ENCODE results near the gene IDUA. TPM values are rescaled to one million over a fixed set of nuclear protein-coding genes. Genes with fewer than 3 reads are reported as not detected.
A peak's percentile ranks its signal among the peaks of the same experiment; 100 is the strongest.

IDUA gene
- total RNA-seq, 1 donor from 2014 or later, result 5.8 TPM

- no peak for DNase-seq (ENCODE audit: low read depth)
- H3K4me3 ChIP-seq (ENCODE audit: low read depth, low read length), result peak overlapping the region; percentile 58
- TF ChIP-seq, protein P1, sequence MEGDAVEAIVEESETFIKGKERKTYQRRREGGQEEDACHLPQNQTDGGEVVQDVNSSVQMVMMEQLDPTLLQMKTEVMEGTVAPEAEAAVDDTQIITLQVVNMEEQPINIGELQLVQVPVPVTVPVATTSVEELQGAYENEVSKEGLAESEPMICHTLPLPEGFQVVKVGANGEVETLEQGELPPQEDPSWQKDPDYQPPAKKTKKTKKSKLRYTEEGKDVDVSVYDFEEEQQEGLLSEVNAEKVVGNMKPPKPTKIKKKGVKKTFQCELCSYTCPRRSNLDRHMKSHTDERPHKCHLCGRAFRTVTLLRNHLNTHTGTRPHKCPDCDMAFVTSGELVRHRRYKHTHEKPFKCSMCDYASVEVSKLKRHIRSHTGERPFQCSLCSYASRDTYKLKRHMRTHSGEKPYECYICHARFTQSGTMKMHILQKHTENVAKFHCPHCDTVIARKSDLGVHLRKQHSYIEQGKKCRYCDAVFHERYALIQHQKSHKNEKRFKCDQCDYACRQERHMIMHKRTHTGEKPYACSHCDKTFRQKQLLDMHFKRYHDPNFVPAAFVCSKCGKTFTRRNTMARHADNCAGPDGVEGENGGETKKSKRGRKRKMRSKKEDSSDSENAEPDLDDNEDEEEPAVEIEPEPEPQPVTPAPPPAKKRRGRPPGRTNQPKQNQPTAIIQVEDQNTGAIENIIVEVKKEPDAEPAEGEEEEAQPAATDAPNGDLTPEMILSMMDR (conservative IDR thresholded peaks at IDR 0.05; ENCODE audit: low read depth, low read length), result no peak
These were observed 4.8 kb downstream of the IDUA start for GRCh38 chr4:991451-992296.

- DNase-seq (ENCODE audit: low read depth), result peak; percentile 75
- TF ChIP-seq, protein P1 (conservative IDR thresholded peaks at IDR 0.05; ENCODE audit: low read depth, low read length), result no peak
- H3K4me3 ChIP-seq (ENCODE audit: low read depth, low read length), result peak overlapping the region; percentile 58
These were observed 5.7 kb downstream of the IDUA start for GRCh38 chr4:992297-993110.

DNA sequence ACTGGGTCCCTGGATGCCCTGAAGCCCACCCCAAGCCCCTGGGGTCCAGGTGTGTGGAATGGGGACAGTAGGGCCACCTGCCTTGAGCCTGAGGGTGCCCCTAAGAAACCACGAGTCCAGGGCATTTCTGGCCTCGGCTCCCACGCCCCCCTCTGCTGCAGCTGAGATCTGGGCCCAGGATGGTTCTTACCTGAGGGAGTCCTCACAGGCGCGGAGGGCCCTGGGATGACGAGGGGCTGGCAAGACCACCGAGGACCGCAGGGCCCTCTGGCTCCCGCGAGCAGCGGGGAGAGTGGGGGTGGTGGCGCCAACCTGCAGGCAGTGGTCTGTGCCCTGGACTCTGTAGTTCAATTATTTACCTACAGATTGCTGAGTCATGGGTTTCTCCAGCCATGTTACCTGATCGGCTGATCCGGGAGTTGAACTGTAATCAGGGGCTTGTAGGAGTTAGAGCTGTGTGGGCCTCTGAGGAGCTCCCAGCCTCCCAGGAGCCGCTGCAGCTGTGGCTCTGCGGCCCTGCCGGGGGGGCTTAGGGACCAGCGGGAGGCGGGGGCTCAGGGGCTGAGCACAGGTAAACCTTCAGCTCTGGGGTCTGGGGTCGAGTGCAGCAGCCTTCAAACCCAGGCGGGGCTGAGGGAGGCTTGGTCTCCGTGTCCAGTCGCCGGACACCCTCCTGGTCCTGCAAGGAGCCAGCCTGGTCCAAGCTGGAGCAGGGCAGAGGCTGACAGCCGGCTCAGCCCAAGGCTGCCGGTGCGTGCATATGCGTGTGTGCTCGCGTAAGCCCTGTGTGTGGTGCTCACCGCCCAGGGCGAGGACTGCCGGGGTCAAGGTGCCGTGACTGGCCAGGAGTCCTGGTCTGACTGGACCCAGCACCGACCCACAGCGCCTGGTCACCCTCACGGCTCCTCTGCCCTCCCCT, 6.5 kb downstream of the IDUA start, which contains the start of gene SLC26A1:
Gene SLC26A1, minus strand, starts transcription at position 294 of the 919 bp plus-strand sequence. CDS start 1,701 bp downstream, outside the sequence.
- TF ChIP-seq, protein P1 (conservative IDR thresholded peaks at IDR 0.05; ENCODE audit: low read depth, low read length), result no peak
- peak; percentile 55 for DNase-seq (ENCODE audit: low read depth)
- H3K4me3 ChIP-seq (ENCODE audit: low read depth, low read length), result peak within 1 kb of the TSS; percentile 58

- TF ChIP-seq, protein P1 (conservative IDR thresholded peaks at IDR 0.05; ENCODE audit: low read depth, low read length), result no peak
- H3K4me3 ChIP-seq (ENCODE audit: low read depth, low read length), result no peak overlapping the region
- no peak for DNase-seq (ENCODE audit: low read depth)
These were observed 8.6 kb downstream of the IDUA start for GRCh38 chr4:995311-996026.

GRCh38 chr4:996030-996996, 9.5 kb downstream of the IDUA start:
- TF ChIP-seq, protein P1 (conservative IDR thresholded peaks at IDR 0.05; ENCODE audit: low read depth, low read length), result no peak
- no peak overlapping the region for H3K4me3 ChIP-seq (ENCODE audit: low read depth, low read length)
- no peak for DNase-seq (ENCODE audit: low read depth)
